MCF 10A (cell line): ENCODE data around the gene CCDC154. TPM values are rescaled to one million over a fixed set of nuclear protein-coding genes. Genes with fewer than 3 reads are reported as not detected.
"Not testable (repeated sequence)": the region's sequence is repeated elsewhere in the genome, so short reads cannot be mapped to it uniquely, and the experiment has no call there.

Experiments used
- BruUV-seq: library from RNA; stranded (reverse); fragments of 400-500 nt; replicated peaks from 2 replicates; lab custom pipeline; 2021; lab: Mats Ljungman, UMichigan
- CTCF ChIA-PET: fragments of 300-600 bp; sonication (Branson Sonifier 250); formaldehyde crosslinking; extraction: SDS; loops from one replicate; lab custom pipeline; 2021; ENCODE audit warnings: antibody characterized with exemption, inconsistent platforms; lab: Yijun Ruan, JAX
- POLR2A ChIA-PET: fragments of 300-600, 350-650 bp; sonication (Branson Sonifier 250); formaldehyde crosslinking; extraction: SDS; loops from one replicate; lab custom pipeline; 2020; ENCODE audit warnings: antibody characterized with exemption, inconsistent platforms; lab: Yijun Ruan, JAX
- DNase-seq: peaks from one replicate; pipeline ENCODE4 v3.0.0-alpha.2; 2018; ENCODE audit not compliant: unreplicated experiment
- H3K27ac Mint-ChIP-seq: one replicate; pipeline ENCODE4 v1.8.0; 2022; ENCODE audit warnings: mild to moderate bottlenecking, low read depth, mixed read lengths; ENCODE audit not compliant: unreplicated experiment
- H3K27me3 Mint-ChIP-seq: one replicate; pipeline ENCODE4 v1.8.0; 2022; ENCODE audit warnings: mixed read lengths; ENCODE audit not compliant: insufficient read depth, unreplicated experiment
- H3K36me3 Mint-ChIP-seq: one replicate; pipeline ENCODE4 v1.8.0; 2022; ENCODE audit warnings: mild to moderate bottlenecking, moderate library complexity, mixed read lengths; ENCODE audit not compliant: insufficient read depth, unreplicated experiment
- H3K4me1 Mint-ChIP-seq: one replicate; pipeline ENCODE4 v1.8.0; 2022; ENCODE audit warnings: mixed read lengths; ENCODE audit not compliant: insufficient read depth, unreplicated experiment
- H3K4me3 Mint-ChIP-seq: one replicate; pipeline ENCODE4 v1.8.0; 2022; ENCODE audit warnings: mild to moderate bottlenecking, moderate library complexity, mixed read lengths; ENCODE audit not compliant: unreplicated experiment
- H3K9me3 Mint-ChIP-seq: one replicate; pipeline ENCODE4 v1.8.0; 2022; ENCODE audit warnings: mixed read lengths; ENCODE audit not compliant: unreplicated experiment
- CTCF ChIP-seq: fragments of 200-600 bp; IDR thresholded peaks from one replicate; pipeline ENCODE4 v1.8.0; 2022; ENCODE audit warnings: antibody characterized with exemption, mild to moderate bottlenecking; ENCODE audit not compliant: unreplicated experiment
- intact Hi-C: fragments of 100-400 bp; cut with micrococcal nuclease; formaldehyde crosslinking; loops from 2 replicates; pipeline ENCODE4 v1.14.1; 2022
- total RNA-seq: library from RNA; stranded (reverse); gene quantifications from 2 replicates; pipeline ENCODE4 v1.2.3, GENCODE V29; 2022

The CCDC154 gene
- total RNA-seq, 1 experiment from 2014 or later = 0.28 TPM

DNA sequence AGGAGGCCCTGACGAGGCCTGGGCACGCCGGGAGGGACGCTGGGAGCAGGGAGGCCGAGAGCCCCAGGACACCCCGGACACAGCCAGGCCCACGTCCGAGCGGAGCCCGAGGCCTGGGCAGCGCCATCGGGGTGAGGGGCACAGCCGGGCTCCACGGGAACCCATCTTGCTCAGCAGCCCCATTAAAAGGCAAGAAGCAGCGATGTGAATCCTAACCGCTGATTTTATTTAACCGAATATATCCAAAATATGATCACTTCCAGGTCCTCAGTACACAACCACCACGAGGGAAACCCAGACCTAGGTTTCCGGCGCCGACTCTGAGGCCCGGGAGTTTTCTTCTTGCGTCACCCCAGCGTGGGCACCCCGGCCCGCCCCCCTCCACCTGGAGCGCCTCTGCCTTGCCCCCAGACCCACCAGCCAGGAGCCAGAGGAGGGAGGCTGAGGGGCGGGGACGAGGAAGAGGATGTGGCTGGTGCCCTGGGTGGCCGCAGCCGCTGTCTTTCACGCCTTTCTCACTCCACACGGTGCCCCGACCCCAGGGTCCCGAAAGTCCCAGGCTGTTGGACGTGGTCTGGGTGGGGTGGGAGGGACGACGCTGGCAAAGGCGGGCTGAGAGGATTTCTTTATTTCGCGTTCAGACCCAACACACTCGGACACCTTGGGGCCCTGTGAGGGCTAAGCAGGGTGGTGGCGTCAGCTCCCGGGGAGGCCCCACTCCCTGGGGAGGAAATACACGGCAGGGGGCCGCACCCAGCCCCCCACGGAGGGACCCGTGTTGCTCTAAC, 568 bp upstream of the CCDC154 start:
- no peak overlapping the region for H3K27ac Mint-ChIP-seq
- H3K4me1 Mint-ChIP-seq = no peaks in the 10 kb centered on the region
- BruUV-seq = no TSS peak
- H3K27me3 Mint-ChIP-seq = no peaks in the 10 kb centered on the region
- intact Hi-C loops = no loop called here
- no peaks in the 10 kb centered on the region for H3K36me3 Mint-ChIP-seq
- TF ChIP-seq CTCF = no peak
- no peaks in the 10 kb centered on the region for H3K9me3 Mint-ChIP-seq
- POLR2A ChIA-PET = no interaction called here
- no peak overlapping the region for H3K4me3 Mint-ChIP-seq
- DNase-seq = no peak
- CTCF ChIA-PET = no interaction called here

GRCh38 chr16:1443403-1443973, 868 bp downstream of the CCDC154 start:
- ChIA-PET POLR2A (no interaction called here), CTCF (interaction anchor here (0.6 kb wide), 1 partner anchor 299 kb away, joined by 3 read pairs; no protein-coding TSS in a partner anchor)
- BruUV-seq = no TSS peak

DNA sequence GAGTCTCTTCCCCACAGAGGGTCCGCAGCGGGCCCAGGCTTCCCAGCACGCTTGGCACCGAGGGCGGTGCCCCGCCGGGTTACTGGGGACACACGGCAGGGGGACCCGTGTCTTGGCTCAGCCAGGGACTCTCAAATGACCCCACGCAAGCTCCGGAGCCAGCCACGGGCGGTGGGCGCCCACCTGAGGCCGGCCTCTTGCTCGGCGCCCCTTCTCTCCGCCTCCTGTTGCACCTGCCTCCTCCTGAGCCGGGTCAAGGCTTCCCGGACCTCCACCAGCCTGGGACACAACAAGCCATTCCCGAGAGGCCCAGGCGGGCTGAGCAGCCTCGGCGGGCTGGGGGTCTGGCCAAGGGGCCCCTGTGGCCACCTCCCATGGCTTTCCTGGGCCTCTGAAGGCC, 1.7 kb downstream of the CCDC154 start:
- no peak overlapping the region for H3K27ac Mint-ChIP-seq
- no peak overlapping the region for H3K4me3 Mint-ChIP-seq
- no peaks in the 10 kb centered on the region for H3K4me1 Mint-ChIP-seq
- no peaks in the 10 kb centered on the region for H3K9me3 Mint-ChIP-seq
- ChIA-PET POLR2A (no interaction called here), CTCF (interaction anchor here (0.6 kb wide), 1 partner anchor 299 kb away, joined by 3 read pairs; no protein-coding TSS in a partner anchor)
- no peaks in the 10 kb centered on the region for H3K36me3 Mint-ChIP-seq
- H3K27me3 Mint-ChIP-seq = no peaks in the 10 kb centered on the region
- no TSS peak for BruUV-seq
- no peak for DNase-seq
- TF ChIP-seq CTCF = no peak
- intact Hi-C loops = no loop called here

More at GRCh38 chr16:1443403-1443973, 868 bp downstream of the CCDC154 start:
- Mint-ChIP-seq H3K27ac (no peak overlapping the region), H3K4me3 (no peak overlapping the region), H3K36me3 (no peaks in the 10 kb centered on the region), H3K27me3 (no peaks in the 10 kb centered on the region), H3K9me3 (no peaks in the 10 kb centered on the region), H3K4me1 (no peaks in the 10 kb centered on the region)
- no peak for TF ChIP-seq CTCF
- intact Hi-C loops = no loop called here
- DNase-seq = no peak

DNA sequence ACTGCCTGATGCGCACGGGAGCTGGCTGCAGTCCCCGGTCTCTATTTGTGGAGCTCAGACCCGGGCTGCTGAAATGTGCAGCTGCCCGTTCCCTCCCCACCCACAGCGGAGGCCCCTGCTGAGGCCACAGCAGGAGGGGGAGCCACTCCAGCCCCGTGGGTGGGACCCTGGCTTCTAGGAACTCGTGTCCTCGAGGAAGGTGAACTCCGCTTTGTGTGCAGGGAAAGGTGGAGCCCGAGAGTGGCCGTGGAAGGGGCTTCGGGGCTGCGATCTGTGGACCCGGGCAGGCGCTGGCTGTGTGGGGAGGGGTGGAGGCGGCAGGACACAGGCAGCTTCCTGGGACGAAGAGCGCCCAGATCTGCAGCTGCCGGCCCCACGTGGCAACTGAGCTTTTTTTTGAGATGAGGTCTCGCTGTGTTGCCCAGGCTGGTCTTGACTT, 2.9 kb downstream of the CCDC154 start:
- no peak for TF ChIP-seq CTCF
- no peaks in the 10 kb centered on the region for H3K9me3 Mint-ChIP-seq
- H3K4me3 Mint-ChIP-seq = no peak overlapping the region
- BruUV-seq = no TSS peak
- intact Hi-C loops = no loop called here
- POLR2A ChIA-PET = no interaction called here
- no peaks in the 10 kb centered on the region for H3K4me1 Mint-ChIP-seq
- no peak overlapping the region for H3K27ac Mint-ChIP-seq
- no peaks in the 10 kb centered on the region for H3K27me3 Mint-ChIP-seq
- no peaks in the 10 kb centered on the region for H3K36me3 Mint-ChIP-seq
- no peak for DNase-seq
- CTCF ChIA-PET = interaction anchor here (0.6 kb wide), 1 partner anchor 14 kb away, joined by 4 read pairs; no protein-coding TSS in a partner anchor

DNA sequence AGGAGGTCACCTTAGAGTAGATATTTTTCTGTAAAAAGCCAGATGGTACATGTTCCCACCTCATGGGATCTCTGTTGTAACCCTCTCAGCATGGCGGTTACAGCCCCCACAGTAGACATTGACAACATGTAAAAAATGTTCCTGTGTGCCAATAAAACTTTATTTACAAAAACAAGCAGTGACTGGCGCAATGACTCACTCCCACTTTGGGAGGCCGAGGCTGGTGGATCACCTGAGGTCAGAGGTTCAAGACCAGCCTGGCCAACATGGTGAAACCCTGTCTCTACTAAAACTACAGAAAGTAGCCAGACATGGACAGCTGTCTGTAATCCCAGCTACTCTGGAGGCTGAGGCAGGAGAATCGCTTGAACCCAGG, 4.7 kb downstream of the CCDC154 start:
- H3K27me3 Mint-ChIP-seq, DNase-seq, intact Hi-C loops, H3K9me3 Mint-ChIP-seq, BruUV-seq, CTCF ChIA-PET, H3K27ac Mint-ChIP-seq, H3K4me1 Mint-ChIP-seq, H3K4me3 Mint-ChIP-seq, H3K36me3 Mint-ChIP-seq: not testable (repeated sequence)
- POLR2A ChIA-PET = interaction anchor here (0.6 kb wide), 1 partner anchor 1692 kb away, joined by 3 read pairs; no protein-coding TSS in a partner anchor
